ENCODE results near the gene FIBCD1.

- TF ChIP-seq CTCF (IDR thresholded peaks at IDR 0.05) (no peak), EP300 (IDR thresholded peaks at IDR 0.05) (no peak), POLR2AphosphoS5 (IDR thresholded peaks at IDR 0.05) (no peak)
Measured at GRCh38 chr9:130959809-130960334, 20.8 kb upstream of the FIBCD1 start.

Measured in stomach (tissue), 4 donors.